NCI-H146 treated with DMSO at 0.1 percent for 48 hours (cell line): ENCODE results near the gene F8A3.
"Not testable (repeated sequence)": the region's sequence is repeated elsewhere in the genome, so short reads cannot be mapped to it uniquely, and the experiment has no call there.

ENCODE experiments used
- DNase-seq: peaks from one replicate; lab custom pipeline; 2025; ENCODE audit not compliant: unreplicated experiment; lab: John Stamatoyannopoulos, UW

F8A3 gene

GRCh38 chrX:155458471-155458870 is at the start of gene F8A3:
TSS of gene F8A3 (minus strand) at chrX:155458620. CDS start at chrX:155458600, 20 bp downstream.
- not testable (repeated sequence) for DNase-seq

- DNase-seq = no peak
These were observed 46.9 kb upstream of the F8A3 start for GRCh38 chrX:155505296-155505695.

- DNase-seq = not testable (repeated sequence)
These were observed 36.7 kb upstream of the F8A3 start for GRCh38 chrX:155495134-155495533.

GRCh38 chrX:155491421-155491820 is 33.0 kb upstream of the F8A3 start:
- not testable (repeated sequence) for DNase-seq

- not testable (repeated sequence) for DNase-seq
These were observed 18.7 kb upstream of the F8A3 start for GRCh38 chrX:155477136-155477535.

- DNase-seq = not testable (repeated sequence)
These were observed 8.0 kb upstream of the F8A3 start for GRCh38 chrX:155466269-155466938.

GRCh38 chrX:155460501-155460900 is 2.1 kb upstream of the F8A3 start:
- DNase-seq = not testable (repeated sequence)

- not testable (repeated sequence) for DNase-seq
These were observed 516 bp downstream of the F8A3 start for GRCh38 chrX:155457761-155458447.

GRCh38 chrX:155441097-155441496 is 17.3 kb downstream of the F8A3 start:
- no peak for DNase-seq

- no peak for DNase-seq
These were observed 22.7 kb downstream of the F8A3 start for GRCh38 chrX:155435744-155436112.

GRCh38 chrX:155434906-155435743 is 23.3 kb downstream of the F8A3 start:
- no peak for DNase-seq

GRCh38 chrX:155417769-155418168 is 40.7 kb downstream of the F8A3 start:
- no peak for DNase-seq
